Natural killer cell treated with Interleukin-12 subunit alpha and Interleukin-12 subunit beta and Interleukin-15 and Interleukin-18, amount 100 ng/mL, for 72 hours (primary cell): ENCODE results near the gene FARP2. TPM values are rescaled to one million over a fixed set of nuclear protein-coding genes. Genes with fewer than 3 reads are reported as not detected.
"Not testable (repeated sequence)": the region's sequence is repeated elsewhere in the genome, so short reads cannot be mapped to it uniquely, and the experiment has no call there.

Experiments
- ATAC-seq, 2 donors: fragments of 150-1000 bp; cut with Tn5 transposase in 1 of 2; sonication (Bioruptor Pico), chemical (Tn5 transposase) in 1 of 2; 2 replicates each; pipeline ENCODE4 v1.10.0; 2021
- DNase-seq: peaks from one replicate; pipeline ENCODE4 v3.0.0; 2022; ENCODE audit warnings: low spot score
- H3K27ac Mint-ChIP-seq, 2 donors: 1 replicate in 1 of 2; 2 replicates in 1 of 2; pipeline ENCODE4 v1.8.0; 2022; ENCODE audit warnings: mixed read lengths in 2 of 2, mild to moderate bottlenecking in 1 of 2, moderate library complexity in 1 of 2
- H3K27me3 Mint-ChIP-seq, 2 donors: 1 replicate in 1 of 2; 2 replicates in 1 of 2; pipeline ENCODE4 v1.8.0; 2022; ENCODE audit warnings: mixed read lengths in 2 of 2
- H3K36me3 Mint-ChIP-seq: one replicate; pipeline ENCODE4 v1.8.0; 2022; ENCODE audit warnings: mixed read lengths
- H3K4me1 Mint-ChIP-seq, 2 donors: 1 replicate in 1 of 2; 2 replicates in 1 of 2; pipeline ENCODE4 v1.8.0; 2022; ENCODE audit warnings: low read depth in 2 of 2, mixed read lengths in 2 of 2, mild to moderate bottlenecking in 1 of 2
- H3K4me3 Mint-ChIP-seq: one replicate; pipeline ENCODE4 v1.8.0; 2022; ENCODE audit warnings: mixed read lengths
- H3K9me3 Mint-ChIP-seq: 2 replicates; pipeline ENCODE4 v1.8.0; 2022; ENCODE audit warnings: mixed read lengths
- total RNA-seq, 2 donors: library from RNA; stranded (reverse); gene quantifications; one replicate each; pipeline ENCODE4 v1.2.3, GENCODE V29; 2022

FARP2 gene
- total RNA-seq, 2 donors from 2014 or later, result 49.2 to 77.3 TPM

DNA sequence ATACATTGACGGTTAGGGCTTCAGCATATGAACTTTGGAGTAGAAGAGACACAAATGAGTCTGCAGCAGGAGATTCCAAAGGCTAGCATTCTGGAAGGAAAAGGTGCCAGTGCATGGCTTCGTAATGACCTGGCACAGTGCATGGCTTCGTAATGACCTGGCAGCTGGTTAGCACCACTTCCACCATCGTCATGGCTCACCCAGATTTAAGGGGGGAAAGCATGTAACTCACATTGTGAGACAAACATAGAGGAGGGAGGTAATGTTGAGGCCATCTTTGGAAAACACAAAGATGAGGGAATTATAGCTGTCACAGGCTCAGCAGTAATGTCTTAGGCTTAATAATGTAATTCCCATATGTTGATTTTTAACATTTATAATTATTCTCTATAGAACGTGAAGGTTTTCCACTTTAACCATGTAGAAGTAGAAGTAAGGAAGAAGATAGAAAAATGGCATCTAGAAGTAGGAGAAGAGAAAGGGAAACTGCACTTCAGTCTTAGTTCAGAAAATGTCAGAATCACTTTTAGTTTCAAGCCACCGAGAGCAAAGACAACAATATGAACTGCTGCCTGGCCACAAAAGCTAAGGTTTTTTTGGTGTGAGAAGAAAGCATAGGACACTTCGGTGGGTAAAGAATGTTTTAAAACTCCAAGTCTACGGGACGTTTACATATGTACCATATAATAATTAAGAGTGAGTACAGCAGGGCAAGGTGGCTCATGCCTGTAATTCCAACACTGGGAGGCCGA, 159.1 kb downstream of the FARP2 start:
- Mint-ChIP-seq H3K9me3 (peaks cover 10% of the 10 kb centered on the region), H3K4me1 (peaks cover 24% of the 10 kb centered on the region in 2 donors), H3K36me3 (peaks cover 7% of the 10 kb centered on the region), H3K4me3 (peak overlapping the region; percentile 45), H3K27ac (peak overlapping the region; percentile 66 to 81), H3K27me3 (no peaks in the 10 kb centered on the region)
- DNase-seq (no peak), ATAC-seq (peak in 1 of 2 donors; percentile 34)

DNA sequence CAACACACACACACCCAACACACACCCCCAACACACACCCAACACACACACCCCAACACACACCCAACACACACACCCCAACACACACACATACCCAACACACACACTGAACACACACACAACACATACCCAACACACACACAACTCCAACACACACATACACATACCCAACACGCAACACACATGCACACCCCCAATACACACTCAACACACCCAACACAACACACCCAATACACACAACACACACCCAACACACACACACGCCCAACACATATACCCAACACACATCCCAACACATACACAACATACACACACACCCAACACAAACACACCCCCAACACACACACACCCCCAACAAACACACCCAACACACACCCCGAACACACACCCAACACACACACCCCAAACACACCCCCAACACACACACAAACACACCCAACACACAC, 160.5 kb downstream of the FARP2 start:
- no peak overlapping the region for H3K4me3 Mint-ChIP-seq
- no peaks in the 10 kb centered on the region for H3K27me3 Mint-ChIP-seq
- peaks cover 7% of the 10 kb centered on the region for H3K36me3 Mint-ChIP-seq
- peaks cover 10% of the 10 kb centered on the region for H3K9me3 Mint-ChIP-seq
- peaks cover 22 to 29% of the 10 kb centered on the region in 2 donors for H3K4me1 Mint-ChIP-seq
- ATAC-seq (no peak), DNase-seq (no peak)
- H3K27ac Mint-ChIP-seq, result peak overlapping the region; percentile 66 to 81

DNA sequence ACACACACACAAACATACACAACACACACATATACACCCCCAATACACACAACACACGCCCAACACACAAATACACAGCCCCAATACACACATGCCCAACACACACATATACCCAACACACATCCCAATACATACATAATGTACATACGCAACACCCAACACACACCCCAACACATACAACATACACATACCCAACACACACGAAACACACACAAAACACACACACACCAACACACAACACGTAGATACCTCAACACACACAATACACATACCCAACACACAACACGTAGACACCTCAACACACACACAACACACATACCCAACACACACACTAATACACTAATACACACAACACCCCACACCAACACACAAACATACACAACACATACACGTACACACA, 161.2 kb downstream of the FARP2 start:
- peaks cover 22 to 29% of the 10 kb centered on the region in 2 donors for H3K4me1 Mint-ChIP-seq
- H3K27ac Mint-ChIP-seq, result no peak overlapping the region
- H3K36me3 Mint-ChIP-seq, result peaks cover 7% of the 10 kb centered on the region
- ATAC-seq (no peak), DNase-seq (no peak)
- H3K4me3 Mint-ChIP-seq, result no peak overlapping the region
- H3K27me3 Mint-ChIP-seq, result no peaks in the 10 kb centered on the region
- peaks cover 10% of the 10 kb centered on the region for H3K9me3 Mint-ChIP-seq

DNA sequence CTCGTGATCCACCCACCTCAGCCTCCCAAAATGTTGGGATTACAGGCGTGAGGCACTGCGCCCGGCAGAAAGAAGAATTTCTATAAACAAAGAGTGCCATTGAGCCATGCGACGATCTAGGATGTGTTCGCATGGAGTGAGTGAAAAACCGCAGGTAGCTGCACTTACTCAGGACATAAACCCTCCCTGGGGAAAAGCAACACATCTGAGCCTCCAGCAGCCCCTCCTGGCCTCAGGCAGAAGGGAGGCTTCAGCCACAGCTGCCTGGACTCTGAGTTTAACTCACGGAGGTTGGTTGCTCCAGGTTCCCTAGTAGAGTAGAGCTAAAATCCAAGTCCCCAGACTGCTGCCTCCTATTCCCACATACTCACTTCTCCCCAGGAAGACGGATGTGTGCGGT, 163.6 kb downstream of the FARP2 start:
- Mint-ChIP-seq H3K9me3 (peaks cover 10% of the 10 kb centered on the region), H3K36me3 (peaks cover 7% of the 10 kb centered on the region), H3K27me3 (no peaks in the 10 kb centered on the region), H3K4me3 (no peak overlapping the region), H3K27ac (no peak overlapping the region), H3K4me1 (peaks cover 22 to 29% of the 10 kb centered on the region in 2 donors)
- DNase-seq (no peak), ATAC-seq (no peak)

DNA sequence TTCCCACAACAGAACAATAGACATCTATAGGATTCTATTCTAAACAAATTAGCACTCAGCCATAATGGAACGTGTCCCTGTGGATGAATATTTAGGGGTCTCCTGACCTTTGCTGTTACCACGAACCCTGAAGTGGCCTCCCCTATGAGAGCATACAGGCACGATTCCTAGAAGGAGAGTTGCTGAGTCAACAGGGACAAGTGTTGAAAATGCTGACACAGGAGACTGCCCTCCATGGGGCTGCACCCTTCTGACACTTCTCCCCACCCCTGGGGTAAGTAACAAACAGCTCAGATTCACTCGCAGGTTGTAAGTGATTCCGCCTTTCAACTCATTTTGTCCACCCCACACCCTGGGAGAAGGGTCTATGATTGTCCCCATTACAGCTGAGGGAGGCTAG, 166.4 kb downstream of the FARP2 start:
- peaks cover 2% of the 10 kb centered on the region for H3K36me3 Mint-ChIP-seq
- DNase-seq (no peak), ATAC-seq (no peak)
- H3K27me3 Mint-ChIP-seq, result no peaks in the 10 kb centered on the region
- no peak overlapping the region for H3K27ac Mint-ChIP-seq
- H3K9me3 Mint-ChIP-seq, result peaks cover 1% of the 10 kb centered on the region
- H3K4me1 Mint-ChIP-seq, result peaks cover 5 to 8% of the 10 kb centered on the region in 2 donors
- no peak overlapping the region for H3K4me3 Mint-ChIP-seq

DNA sequence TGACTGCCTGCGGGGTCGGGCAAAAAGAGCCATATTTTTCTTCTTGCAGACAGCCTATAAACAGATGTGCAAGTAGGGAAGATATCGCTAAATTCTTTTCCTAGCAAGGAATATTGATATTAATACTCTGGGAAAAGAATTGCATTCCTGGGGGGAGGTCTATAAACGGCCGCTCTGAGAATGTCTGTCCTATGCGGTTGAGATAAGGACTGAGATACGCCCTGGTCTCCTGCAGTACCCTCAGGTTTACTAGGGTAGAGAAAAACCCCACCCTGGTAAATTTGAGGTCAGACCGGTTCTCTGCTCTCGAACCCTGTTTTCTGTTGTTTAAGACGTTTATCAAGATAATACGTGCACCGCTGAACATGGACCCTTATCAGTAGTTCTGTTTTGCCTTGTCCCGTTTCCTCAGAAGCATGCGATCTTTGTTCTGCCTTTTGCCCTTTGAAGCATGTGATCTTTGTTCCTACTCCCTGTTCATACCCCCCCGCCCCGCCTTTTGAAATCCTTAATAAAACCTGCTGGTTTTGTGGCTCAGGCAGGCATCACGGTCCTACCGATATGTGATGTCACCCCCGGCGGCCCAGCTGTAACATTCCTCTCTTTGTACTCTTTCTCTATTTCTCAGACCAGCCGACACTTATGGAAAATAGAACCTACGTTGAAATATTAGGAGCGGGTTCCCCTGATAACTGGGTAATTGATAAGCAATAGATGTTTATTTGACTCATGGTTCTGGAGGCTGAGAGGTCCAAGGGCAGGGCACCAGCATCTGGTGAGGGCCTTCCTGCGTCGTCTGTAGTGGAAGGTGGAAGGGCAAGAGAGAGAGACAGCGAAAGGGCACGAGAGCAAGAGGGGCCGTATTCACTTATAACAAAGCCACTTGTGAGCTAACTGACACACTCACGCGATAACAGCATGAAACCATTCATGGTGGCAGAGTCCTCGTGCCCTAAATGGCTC, 170.0 kb downstream of the FARP2 start:
- H3K4me3 Mint-ChIP-seq, ATAC-seq, H3K9me3 Mint-ChIP-seq, DNase-seq, H3K27ac Mint-ChIP-seq, H3K36me3 Mint-ChIP-seq, H3K27me3 Mint-ChIP-seq, H3K4me1 Mint-ChIP-seq: not testable (repeated sequence)

DNA sequence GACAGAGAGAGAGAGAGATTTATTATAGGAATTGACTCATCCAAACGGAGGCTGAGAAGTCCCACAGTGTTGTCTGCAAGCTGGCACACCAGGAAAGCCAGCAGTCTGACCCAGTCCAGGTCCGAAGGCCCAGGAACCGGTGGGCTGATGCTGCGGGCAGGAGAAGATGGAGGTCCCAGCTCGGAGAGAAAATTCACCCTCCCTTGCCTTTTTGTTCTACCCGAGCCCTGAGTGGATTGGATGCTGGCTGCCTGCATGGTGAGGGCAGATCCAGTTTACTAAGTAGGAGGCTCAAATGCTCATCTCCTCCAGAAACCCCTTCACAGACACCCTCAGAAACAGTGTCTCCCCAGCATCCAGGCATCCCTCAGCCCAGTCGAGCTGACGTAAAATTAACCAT, 174.5 kb downstream of the FARP2 start:
- ATAC-seq (no peak), DNase-seq (no peak)
- Mint-ChIP-seq H3K27me3 (peaks cover 0 to 3% of the 10 kb centered on the region in 2 donors), H3K4me3 (no peak overlapping the region), H3K9me3 (no peaks in the 10 kb centered on the region), H3K4me1 (no peaks in the 10 kb centered on the region), H3K36me3 (no peaks in the 10 kb centered on the region), H3K27ac (no peak overlapping the region)

DNA sequence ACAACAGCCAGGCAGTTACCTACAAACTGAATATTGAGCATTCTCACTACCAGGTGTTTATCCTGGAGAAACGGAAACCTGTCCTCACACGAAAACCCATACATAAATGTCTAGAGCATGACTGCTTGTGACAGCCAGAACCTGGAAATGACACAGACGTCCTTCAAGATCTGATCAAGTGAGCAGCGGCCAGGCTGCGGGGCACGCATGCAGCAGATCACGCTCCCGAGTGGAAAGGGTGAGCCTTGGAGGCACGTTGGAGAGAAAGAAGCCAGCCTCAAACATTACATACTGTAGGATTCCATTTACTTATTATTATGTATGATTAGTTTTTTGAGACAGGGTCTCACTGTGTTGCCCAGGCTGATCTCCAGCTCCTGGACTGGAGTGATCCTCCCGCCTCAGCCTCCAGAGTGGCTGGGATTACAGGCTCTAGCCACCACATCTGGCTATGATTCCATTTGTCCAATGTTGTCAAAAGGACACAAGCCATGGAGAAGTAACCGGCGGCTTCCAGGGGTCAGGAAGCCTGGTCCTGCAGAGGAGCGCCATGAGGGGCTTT, 175.2 kb downstream of the FARP2 start:
- Mint-ChIP-seq H3K9me3 (no peaks in the 10 kb centered on the region), H3K27me3 (peaks cover 0 to 3% of the 10 kb centered on the region in 2 donors), H3K36me3 (no peaks in the 10 kb centered on the region), H3K4me1 (no peaks in the 10 kb centered on the region), H3K4me3 (no peak overlapping the region), H3K27ac (no peak overlapping the region)
- DNase-seq (no peak), ATAC-seq (no peak)

DNA sequence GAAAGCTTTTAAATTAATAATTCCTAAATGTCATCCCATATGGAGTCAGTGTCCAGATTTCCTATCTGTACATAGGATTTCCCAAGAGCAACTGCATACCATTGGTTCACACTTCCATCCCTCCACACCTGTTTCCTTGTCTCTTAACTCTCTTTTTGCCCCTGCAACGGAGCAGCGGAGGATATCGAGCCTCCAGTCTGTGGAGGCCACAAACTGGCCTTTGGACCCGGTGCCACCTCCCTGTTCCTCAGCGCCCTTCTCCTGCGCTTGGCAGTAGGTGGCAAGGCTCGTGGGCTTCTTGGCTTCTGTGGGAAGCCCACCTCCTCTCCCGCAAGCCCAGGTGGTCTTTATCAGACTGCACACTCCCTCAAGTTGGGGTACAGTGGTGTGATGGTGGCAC, 176.1 kb downstream of the FARP2 start:
- Mint-ChIP-seq H3K36me3 (no peaks in the 10 kb centered on the region), H3K27ac (no peak overlapping the region), H3K9me3 (no peaks in the 10 kb centered on the region), H3K4me1 (no peaks in the 10 kb centered on the region), H3K27me3 (peaks cover 0 to 3% of the 10 kb centered on the region in 2 donors), H3K4me3 (no peak overlapping the region)
- DNase-seq (no peak), ATAC-seq (no peak)

DNA sequence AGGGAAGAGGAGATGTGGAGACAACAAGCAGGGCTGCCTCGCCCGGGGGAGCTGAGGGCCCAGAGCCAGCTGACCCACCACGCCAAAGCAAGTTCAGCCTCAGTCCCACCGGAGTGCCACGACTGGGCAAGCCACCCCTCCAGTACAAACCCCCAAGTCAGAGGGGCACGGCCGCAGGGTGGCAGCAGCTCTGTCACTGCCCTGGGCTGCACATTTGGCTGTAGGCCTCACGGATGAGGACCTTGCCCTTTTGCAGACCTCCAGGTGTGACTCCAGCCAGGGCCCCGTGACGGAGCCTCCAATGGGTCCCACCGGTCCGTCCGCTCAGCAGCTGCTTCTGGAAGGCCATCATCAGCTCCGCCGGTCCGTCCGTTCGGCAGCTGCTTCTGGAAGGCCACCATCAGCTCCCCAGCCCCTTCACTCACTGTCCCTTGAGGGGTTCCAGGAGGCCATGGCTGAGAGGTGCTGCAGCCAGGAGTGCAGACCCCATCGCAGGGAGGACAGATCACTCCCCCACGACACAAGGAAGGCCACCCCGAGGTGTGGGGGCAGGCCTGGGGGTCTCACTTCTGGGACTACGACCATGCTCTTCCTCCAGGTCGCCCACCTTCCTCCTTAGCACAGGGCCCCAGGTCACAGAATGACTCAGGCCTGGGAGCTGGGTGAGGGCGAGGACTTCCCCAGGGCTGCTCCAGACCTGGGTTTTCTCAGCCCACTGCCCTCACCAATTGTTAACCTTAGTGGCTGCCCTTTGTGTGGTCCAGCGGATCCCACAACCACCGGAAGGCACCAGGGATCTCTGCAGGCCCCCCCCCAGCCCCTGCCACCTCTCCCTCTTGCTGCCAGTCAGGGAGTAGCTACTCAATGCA, 176.9 kb downstream of the FARP2 start:
- no peak overlapping the region for H3K4me3 Mint-ChIP-seq
- peak; percentile 46 for DNase-seq
- peaks cover 0 to 3% of the 10 kb centered on the region in 2 donors for H3K27me3 Mint-ChIP-seq

DNA sequence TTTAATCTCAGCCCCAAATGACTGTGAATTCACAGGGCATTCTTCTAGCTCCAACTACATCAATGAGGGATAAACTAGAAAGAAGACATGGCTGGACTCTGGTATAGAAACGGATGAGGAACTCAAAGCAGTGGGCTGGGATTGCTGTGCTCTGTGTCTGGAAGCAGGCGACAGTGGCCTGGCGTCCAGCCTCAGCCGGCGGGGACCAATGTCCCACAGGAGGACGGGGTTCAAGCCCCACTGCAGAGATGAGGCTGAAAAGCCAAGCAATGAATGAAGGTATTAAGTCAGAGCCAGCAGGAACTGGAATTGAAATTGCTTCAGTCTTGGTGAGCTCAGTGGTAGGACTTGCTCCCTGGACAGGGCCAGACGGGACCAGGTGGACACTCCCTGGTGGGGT, 178.2 kb downstream of the FARP2 start:
- DNase-seq, result no peak
- Mint-ChIP-seq H3K36me3 (no peaks in the 10 kb centered on the region), H3K9me3 (no peaks in the 10 kb centered on the region), H3K4me1 (no peaks in the 10 kb centered on the region), H3K4me3 (no peak overlapping the region), H3K27me3 (peaks cover 4 to 7% of the 10 kb centered on the region in 2 donors), H3K27ac (no peak overlapping the region)
- ATAC-seq, result no peak

More for the DNA sequence above, 176.9 kb downstream of the FARP2 start:
- no peaks in the 10 kb centered on the region for H3K9me3 Mint-ChIP-seq
- no peaks in the 10 kb centered on the region for H3K4me1 Mint-ChIP-seq
- no peaks in the 10 kb centered on the region for H3K36me3 Mint-ChIP-seq
- H3K27ac Mint-ChIP-seq, result no peak overlapping the region
- peak in 1 of 2 donors; percentile 26 for ATAC-seq

DNA sequence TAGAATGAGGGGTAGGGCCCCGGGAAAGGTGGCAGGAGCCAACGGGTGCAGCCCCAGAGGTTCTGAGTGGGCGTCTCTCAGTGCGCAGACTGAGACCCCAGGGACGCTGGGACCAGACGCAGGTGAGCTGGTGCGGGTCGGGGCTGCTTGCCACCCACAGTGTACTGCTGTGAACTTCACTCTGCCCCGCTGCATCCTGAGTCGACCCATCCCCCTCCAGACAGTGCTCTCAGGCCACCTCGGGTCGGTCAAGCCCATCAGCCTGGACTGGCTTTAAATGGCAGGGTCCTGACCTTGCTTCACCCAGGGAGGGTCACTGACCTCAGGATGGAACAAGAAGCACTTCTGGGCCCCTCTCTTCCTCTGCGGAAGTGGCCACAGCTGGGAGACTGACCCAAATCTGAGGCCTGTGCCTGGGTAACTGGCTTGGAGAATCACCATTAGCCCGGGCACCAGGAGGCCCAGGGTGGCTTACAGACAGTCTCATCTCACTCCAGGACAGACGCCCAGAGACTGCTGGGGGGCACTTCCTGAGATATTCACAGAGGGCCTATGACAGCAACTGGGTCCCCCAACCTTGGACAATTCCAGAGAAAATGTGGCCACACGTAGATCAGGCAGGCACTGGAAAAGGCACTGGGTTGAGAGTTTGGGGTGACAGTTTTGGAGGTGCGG, 178.8 kb downstream of the FARP2 start:
- Mint-ChIP-seq H3K9me3 (no peaks in the 10 kb centered on the region), H3K27ac (no peak overlapping the region), H3K4me1 (no peaks in the 10 kb centered on the region), H3K27me3 (peaks cover 4 to 7% of the 10 kb centered on the region in 2 donors), H3K4me3 (no peak overlapping the region), H3K36me3 (no peaks in the 10 kb centered on the region)
- peak; percentile 47 for DNase-seq
- ATAC-seq, result peak in 1 of 2 donors; percentile 19
